ENCODE results near the gene SCGB1A1. TPM values are rescaled to one million over a fixed set of nuclear protein-coding genes. Genes with fewer than 3 reads are reported as not detected.

The SCGB1A1 gene
- total RNA-seq, 1 donor from 2014 or later: not detected

- Mint-ChIP-seq H3K27ac (peak overlapping the region; percentile 27), H3K4me3 (no peak overlapping the region), H3K4me1 (peaks cover 27% of the 10 kb centered on the region), H3K9me3 (no peaks in the 10 kb centered on the region), H3K27me3 (ENCODE audit: low read depth) (no peaks in the 10 kb centered on the region), H3K36me3 (no peaks in the 10 kb centered on the region)
- DNase-seq (ENCODE audit: low spot score in 2 of 2, unreplicated experiment in 2 of 2): no peak
- TF ChIP-seq CTCF (IDR thresholded peaks at IDR 0.05; ENCODE audit: unreplicated experiment): no peak
Observed at GRCh38 chr11:62468577-62468976, 49.7 kb downstream of the SCGB1A1 start.

- Mint-ChIP-seq H3K36me3 (no peaks in the 10 kb centered on the region), H3K27me3 (ENCODE audit: low read depth) (no peaks in the 10 kb centered on the region), H3K27ac (peak overlapping the region; percentile 30), H3K4me3 (no peak overlapping the region), H3K4me1 (peaks cover 23% of the 10 kb centered on the region), H3K9me3 (no peaks in the 10 kb centered on the region)
- DNase-seq (ENCODE audit: low spot score in 2 of 2, unreplicated experiment in 2 of 2): no peak
- no peak for TF ChIP-seq CTCF (IDR thresholded peaks at IDR 0.05; ENCODE audit: unreplicated experiment)
Observed at GRCh38 chr11:62471603-62472002, 52.8 kb downstream of the SCGB1A1 start.

- no peaks in the 10 kb centered on the region for H3K36me3 Mint-ChIP-seq
- H3K4me1 Mint-ChIP-seq: peaks cover 18% of the 10 kb centered on the region
- H3K4me3 Mint-ChIP-seq: no peak overlapping the region
- TF ChIP-seq CTCF (IDR thresholded peaks at IDR 0.05; ENCODE audit: unreplicated experiment): no peak
- DNase-seq (ENCODE audit: low spot score in 2 of 2, unreplicated experiment in 2 of 2): no peak
- no peaks in the 10 kb centered on the region for H3K27me3 Mint-ChIP-seq (ENCODE audit: low read depth)
- H3K27ac Mint-ChIP-seq: peak overlapping the region; percentile 77
- no peaks in the 10 kb centered on the region for H3K9me3 Mint-ChIP-seq
Observed at GRCh38 chr11:62472063-62472884, 53.4 kb downstream of the SCGB1A1 start.

Other genes starting within 250 kb of the SCGB1A1 start
- not detected in 3 replicates for gene SCGB1D1, start 228.8 kb upstream of the SCGB1A1 start, total RNA-seq
- not detected in 3 replicates for gene SCGB2A1, start 210.4 kb upstream of the SCGB1A1 start, total RNA-seq
- not detected in 3 replicates for gene SCGB1D2, start 176.8 kb upstream of the SCGB1A1 start, total RNA-seq
- gene SCGB2A2, start 148.9 kb upstream of the SCGB1A1 start, total RNA-seq: not detected in 3 replicates
- not detected in 3 replicates for gene SCGB1D4, start 120.0 kb upstream of the SCGB1A1 start, total RNA-seq
- gene ASRGL1, start 81.6 kb upstream of the SCGB1A1 start, total RNA-seq: 6.5 to 7.5 TPM (median 6.7 TPM) in 3 replicates
- 456 to 481 TPM (median 480 TPM) in 3 replicates for gene AHNAK, start 127.8 kb downstream of the SCGB1A1 start, total RNA-seq
- 1,747 to 1,829 TPM (median 1,814 TPM) in 3 replicates for gene EEF1G, start 154.9 kb downstream of the SCGB1A1 start, total RNA-seq
- 23.7 to 26.0 TPM (median 24.2 TPM) in 3 replicates for gene TUT1, start 172.5 kb downstream of the SCGB1A1 start, total RNA-seq
- 121 to 126 TPM (median 124 TPM) in 3 replicates for gene MTA2, start 182.8 kb downstream of the SCGB1A1 start, total RNA-seq
- 52.2 to 54.3 TPM (median 53.3 TPM) in 3 replicates for gene EML3, start 193.7 kb downstream of the SCGB1A1 start, total RNA-seq
- 1.7 to 2.5 TPM (median 1.8 TPM) in 3 replicates for gene ROM1, start 194.2 kb downstream of the SCGB1A1 start, total RNA-seq
- 48.1 to 56.4 TPM (median 52.6 TPM) in 3 replicates for gene B3GAT3, start 203.0 kb downstream of the SCGB1A1 start, total RNA-seq
- 324 to 342 TPM (median 334 TPM) in 3 replicates for gene GANAB, start 227.6 kb downstream of the SCGB1A1 start, total RNA-seq
- gene INTS5, start 234.3 kb downstream of the SCGB1A1 start, total RNA-seq: 21.0 to 22.3 TPM (median 21.1 TPM) in 3 replicates
- 44.9 to 47.5 TPM (median 47.0 TPM) in 3 replicates for gene C11orf98, start 246.2 kb downstream of the SCGB1A1 start, total RNA-seq
- 17.1 to 20.6 TPM (median 18.7 TPM) in 3 replicates for gene CSKMT, start 246.3 kb downstream of the SCGB1A1 start, total RNA-seq